Naive thymus-derived CD8-positive, alpha-beta T cell (primary cell): ENCODE results near the gene GGT7. TPM values are rescaled to one million over a fixed set of nuclear protein-coding genes. Genes with fewer than 3 reads are reported as not detected.
"Not testable (repeated sequence)": the region's sequence is repeated elsewhere in the genome, so short reads cannot be mapped to it uniquely, and the experiment has no call there.

Source experiments
- ATAC-seq, 2 donors: fragments of 150-1000 bp; cut with Tn5 transposase in 1 of 2; sonication (Bioruptor Pico), chemical (Tn5 transposase) in 1 of 2; 1 replicate in 1 of 2; 2 replicates in 1 of 2; pipeline ENCODE4 v1.10.0; 2021; ENCODE audit warnings: mild to moderate bottlenecking in 2 of 2, moderate library complexity in 2 of 2
- POLR2A ChIA-PET: fragments of 350-600 bp; sonication (Branson Sonifier 250); formaldehyde crosslinking; loops from one replicate; lab custom pipeline; 2021; ENCODE audit warnings: antibody characterized with exemption; lab: Charles Lee
- DNase-seq, 10 donors: peaks; one replicate each; pipeline versions ENCODE4 v3.0.0 to v3.0.0-alpha.2; 2020 to 2022
- H3K27ac Mint-ChIP-seq, 10 donors: one replicate each; pipeline ENCODE4 v1.8.0; 2020 to 2022; ENCODE audit warnings: mild to moderate bottlenecking in 10 of 10, mixed read lengths in 10 of 10, moderate library complexity in 4 of 10, inconsistent platforms in 1 of 10
- H3K27me3 Mint-ChIP-seq, 5 donors: one replicate each; pipeline ENCODE4 v1.8.0; 2021 to 2022; ENCODE audit warnings: mixed read lengths in 5 of 5
- H3K36me3 Mint-ChIP-seq, 3 donors: one replicate each; pipeline ENCODE4 v1.8.0; 2020 to 2022; ENCODE audit warnings: mixed read lengths in 3 of 3, mild to moderate bottlenecking in 2 of 3, inconsistent platforms in 1 of 3
- H3K4me1 Mint-ChIP-seq, 4 donors: one replicate each; pipeline ENCODE4 v1.8.0; 2021 to 2022; ENCODE audit warnings: mixed read lengths in 4 of 4
- H3K4me3 Mint-ChIP-seq, 10 donors: one replicate each; pipeline ENCODE4 v1.8.0; 2020 to 2022; ENCODE audit warnings: mild to moderate bottlenecking in 10 of 10, mixed read lengths in 10 of 10, moderate library complexity in 6 of 10, inconsistent platforms in 1 of 10
- H3K9me3 Mint-ChIP-seq, 9 donors: one replicate each; pipeline ENCODE4 v1.8.0; 2020 to 2022; ENCODE audit warnings: mixed read lengths in 9 of 9, mild to moderate bottlenecking in 3 of 9, inconsistent platforms in 1 of 9, moderate library complexity in 1 of 9
- polyA plus RNA-seq, 3 donors: library from polyadenylated mRNA; unstranded; fragments of 300-500 nt; fragmentation: Illumina TruSeq; gene quantifications; one replicate each; pipeline ENCODE4 v1.2.3, GENCODE V29; 2021
- total RNA-seq, 8 experiments: library from RNA in 2 of 8; stranded (reverse) in 2 of 8; gene quantifications; one replicate each; pipeline ENCODE4 v1.2.3 and lab custom pipeline; 2021 to 2026

GGT7 gene, protein sequence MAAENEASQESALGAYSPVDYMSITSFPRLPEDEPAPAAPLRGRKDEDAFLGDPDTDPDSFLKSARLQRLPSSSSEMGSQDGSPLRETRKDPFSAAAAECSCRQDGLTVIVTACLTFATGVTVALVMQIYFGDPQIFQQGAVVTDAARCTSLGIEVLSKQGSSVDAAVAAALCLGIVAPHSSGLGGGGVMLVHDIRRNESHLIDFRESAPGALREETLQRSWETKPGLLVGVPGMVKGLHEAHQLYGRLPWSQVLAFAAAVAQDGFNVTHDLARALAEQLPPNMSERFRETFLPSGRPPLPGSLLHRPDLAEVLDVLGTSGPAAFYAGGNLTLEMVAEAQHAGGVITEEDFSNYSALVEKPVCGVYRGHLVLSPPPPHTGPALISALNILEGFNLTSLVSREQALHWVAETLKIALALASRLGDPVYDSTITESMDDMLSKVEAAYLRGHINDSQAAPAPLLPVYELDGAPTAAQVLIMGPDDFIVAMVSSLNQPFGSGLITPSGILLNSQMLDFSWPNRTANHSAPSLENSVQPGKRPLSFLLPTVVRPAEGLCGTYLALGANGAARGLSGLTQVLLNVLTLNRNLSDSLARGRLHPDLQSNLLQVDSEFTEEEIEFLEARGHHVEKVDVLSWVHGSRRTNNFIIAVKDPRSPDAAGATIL
- total RNA-seq: 10 to 100 TPM; 42.1 to 43.3 TPM
- 1 to 10 TPM; 3.9 to 9.4 (median 8.0) TPM for polyA plus RNA-seq
- 18.1 to 46.1 (median 35.2) reads per million in 6 experiments for total RNA-seq (lab: John Stamatoyannopoulos, UW)

DNA sequence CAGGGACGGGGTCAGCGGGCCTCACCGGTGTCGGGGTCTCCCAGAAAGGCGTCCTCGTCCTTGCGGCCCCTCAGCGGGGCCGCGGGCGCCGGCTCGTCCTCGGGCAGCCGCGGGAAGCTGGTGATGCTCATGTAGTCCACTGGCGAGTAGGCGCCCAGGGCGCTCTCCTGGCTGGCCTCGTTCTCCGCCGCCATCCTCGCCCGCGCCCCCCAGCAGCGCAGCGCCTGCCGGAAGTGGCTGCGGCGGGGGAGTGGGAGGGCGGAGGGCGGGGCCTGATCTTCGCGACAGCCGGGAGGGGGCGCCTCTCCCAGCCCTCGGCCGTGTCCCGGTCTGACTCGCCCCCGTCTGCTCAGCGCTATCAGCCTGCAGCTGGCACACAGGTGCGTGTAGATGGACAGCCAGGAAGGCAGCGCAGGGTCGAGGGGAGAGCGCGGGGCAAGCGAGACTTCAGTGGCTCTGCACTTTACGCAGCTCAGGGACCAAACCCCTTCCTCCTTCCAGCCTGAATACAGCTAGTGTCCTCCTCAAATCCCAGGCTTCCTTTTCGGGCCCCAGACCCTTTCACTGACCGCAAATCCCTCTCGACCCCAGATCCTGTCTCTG lies at the start of gene GGT7:
GGT7 (minus strand) TSS at position 235 of the 603 bp plus-strand sequence; CDS start at position 194, 41 bp downstream.
- Mint-ChIP-seq H3K4me3 (peak within 1 kb of the TSS; percentile 84 to 93 (median 90)), H3K9me3 (no peaks in the 10 kb centered on the region), H3K4me1 (peaks cover 45 to 75% (median 67%) of the 10 kb centered on the region in 4 donors), H3K27me3 (no peaks in the 10 kb centered on the region), H3K36me3 (peaks cover 0 to 4% (median 0%) of the 10 kb centered on the region in 3 donors), H3K27ac (peak within 1 kb of the TSS in 9 of 10 donors; percentile 74 to 94 (median 90))
- POLR2A ChIA-PET: interaction anchor here (0.6 to 1.4 kb wide), 7 partner anchors 8 to 97 kb away, joined by 3 to 7 read pairs (median 4); partner anchors contain the start of genes GSS and MYH7B
- ATAC-seq: peak; percentile 75 to 76
- DNase-seq: peak; percentile 79 to 94 (median 87)

DNA sequence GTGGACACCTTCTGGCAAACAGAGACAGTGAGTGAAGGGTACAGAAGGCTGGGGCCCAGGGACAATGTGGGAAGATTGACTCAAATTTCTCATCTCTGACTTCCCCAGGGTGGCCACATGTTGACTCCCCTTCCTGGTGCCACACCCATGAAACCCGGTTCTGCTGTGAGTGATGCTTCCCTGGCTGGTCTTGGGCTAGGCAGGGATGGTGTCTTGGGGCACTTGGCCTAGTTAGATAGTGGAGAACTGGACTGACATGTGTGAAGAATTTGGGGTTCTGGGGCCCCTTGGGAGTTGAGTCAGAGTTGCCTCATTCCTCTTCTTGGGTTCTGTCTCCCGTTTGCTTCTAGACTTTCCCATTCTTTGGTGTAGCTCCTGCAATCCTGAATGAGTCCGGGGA lies 48.8 kb upstream of the GGT7 start:
- H3K4me1 Mint-ChIP-seq: peaks cover 10 to 21% (median 17%) of the 10 kb centered on the region in 4 donors
- ATAC-seq: no peak
- POLR2A ChIA-PET: no interaction called here

DNA sequence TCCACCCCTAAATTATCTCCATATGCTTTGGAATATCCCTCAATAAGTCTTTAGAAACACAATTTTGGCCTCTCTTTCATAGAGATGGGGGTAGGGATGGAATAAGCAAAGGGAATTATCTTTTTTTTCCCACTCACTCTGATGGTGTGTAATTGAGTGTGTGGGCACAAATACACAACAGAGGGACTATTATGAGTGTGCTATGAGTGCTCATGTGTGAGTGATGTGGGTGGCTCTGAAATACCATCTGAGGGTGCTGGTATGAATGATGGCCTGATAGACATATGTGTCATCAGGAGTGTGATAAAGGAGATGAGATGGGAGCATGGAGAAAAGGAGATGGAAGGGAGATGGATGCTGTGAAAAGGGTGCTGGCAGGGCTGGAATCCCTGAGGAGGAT lies 47.4 kb upstream of the GGT7 start:
- POLR2A ChIA-PET: interaction anchor here (0.7 kb wide), 1 partner anchor 19 kb away, joined by 3 read pairs; no protein-coding TSS in a partner anchor
- no peak for ATAC-seq
- Mint-ChIP-seq H3K4me3 (no peak overlapping the region), H3K27ac (peak overlapping the region in 1 of 10 donors; percentile 58), H3K27me3 (no peaks in the 10 kb centered on the region), H3K36me3 (peaks cover 0 to 21% (median 3%) of the 10 kb centered on the region in 3 donors), H3K4me1 (peaks cover 8 to 10% (median 9%) of the 10 kb centered on the region in 4 donors), H3K9me3 (no peaks in the 10 kb centered on the region)
- no peak for DNase-seq

More for the DNA sequence above, 48.8 kb upstream of the GGT7 start:
- no peak overlapping the region for H3K27ac Mint-ChIP-seq
- H3K27me3 Mint-ChIP-seq: no peaks in the 10 kb centered on the region
- H3K4me3 Mint-ChIP-seq: no peak overlapping the region
- no peaks in the 10 kb centered on the region for H3K9me3 Mint-ChIP-seq
- H3K36me3 Mint-ChIP-seq: peaks cover 0 to 23% (median 3%) of the 10 kb centered on the region in 3 donors
- no peak for DNase-seq

DNA sequence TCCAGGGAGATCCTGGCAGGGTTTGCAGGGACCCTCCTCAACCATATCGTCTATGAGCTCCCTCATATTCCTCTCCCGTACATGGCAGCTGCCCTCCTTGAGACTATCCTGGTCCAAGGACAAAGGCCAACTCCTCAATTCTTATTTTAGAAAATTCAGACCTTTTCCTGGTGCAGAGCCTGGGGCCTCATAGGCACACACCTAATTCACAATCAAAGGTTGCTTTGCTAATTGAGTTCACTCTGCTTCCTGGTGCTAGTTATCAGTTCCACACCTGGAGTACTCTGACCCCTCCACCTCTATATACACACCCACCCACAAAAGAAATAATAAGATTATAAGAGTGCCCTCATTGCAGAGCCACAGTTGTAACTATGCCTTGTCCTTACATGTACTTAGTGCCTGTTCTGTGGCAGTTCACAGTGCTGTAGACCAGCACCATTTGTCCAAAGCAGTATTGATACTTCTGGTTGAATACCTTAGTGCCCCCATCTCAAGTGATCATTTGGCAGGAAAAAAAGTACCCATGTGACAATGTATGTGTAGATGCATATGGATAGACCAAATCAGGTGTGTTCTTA lies 44.2 kb upstream of the GGT7 start:
- Mint-ChIP-seq H3K36me3 (peaks cover 0 to 23% (median 3%) of the 10 kb centered on the region in 3 donors), H3K9me3 (no peaks in the 10 kb centered on the region), H3K27ac (peak overlapping the region in 1 of 10 donors; percentile 20), H3K4me3 (no peak overlapping the region), H3K4me1 (peaks cover 7 to 10% (median 9%) of the 10 kb centered on the region in 4 donors), H3K27me3 (no peaks in the 10 kb centered on the region)
- DNase-seq (no peak), ATAC-seq (no peak)
- POLR2A ChIA-PET: interaction anchor here (0.7 kb wide), 1 partner anchor 18 kb away, joined by 3 read pairs; no protein-coding TSS in a partner anchor

DNA sequence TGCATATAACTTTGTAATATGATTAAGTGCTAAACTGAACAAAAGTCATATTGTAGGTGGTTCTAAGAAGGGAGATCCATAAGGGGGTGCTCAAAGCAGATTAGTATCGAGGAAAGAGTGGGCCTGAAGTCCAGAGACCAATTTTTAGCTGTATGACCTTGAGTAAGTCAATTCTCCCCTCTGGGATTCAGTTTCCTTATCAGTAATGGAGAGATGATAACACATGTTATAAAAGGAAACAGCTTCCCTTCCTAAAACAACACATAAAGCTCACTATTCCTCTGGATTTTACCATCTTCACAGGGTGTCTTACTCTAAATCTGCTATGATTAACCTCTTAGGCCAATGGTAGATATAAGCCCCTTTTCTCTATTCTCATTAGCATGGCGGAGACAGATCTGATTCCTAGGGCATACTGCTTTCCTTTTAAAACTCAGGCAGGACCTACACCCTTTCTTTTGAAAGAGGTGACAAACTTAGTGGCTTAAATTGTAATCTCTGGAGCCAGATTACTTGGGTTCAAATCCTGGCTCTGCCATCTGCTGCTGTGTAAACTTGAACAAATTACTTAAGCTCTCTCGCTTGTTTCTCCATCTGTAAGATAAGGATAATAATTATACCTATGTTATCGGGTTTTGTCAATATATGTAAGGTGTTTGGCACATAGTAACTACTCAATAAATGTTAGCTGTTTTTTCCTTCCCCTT lies 43.2 kb upstream of the GGT7 start:
- H3K9me3 Mint-ChIP-seq: no peaks in the 10 kb centered on the region
- H3K4me3 Mint-ChIP-seq: no peak overlapping the region
- H3K4me1 Mint-ChIP-seq: peaks cover 7 to 10% (median 9%) of the 10 kb centered on the region in 4 donors
- H3K36me3 Mint-ChIP-seq: peaks cover 0 to 16% (median 3%) of the 10 kb centered on the region in 3 donors
- DNase-seq: no peak
- H3K27ac Mint-ChIP-seq: peak overlapping the region in 1 of 10 donors; percentile 46
- no peaks in the 10 kb centered on the region for H3K27me3 Mint-ChIP-seq
- POLR2A ChIA-PET: no interaction called here
- no peak for ATAC-seq

DNA sequence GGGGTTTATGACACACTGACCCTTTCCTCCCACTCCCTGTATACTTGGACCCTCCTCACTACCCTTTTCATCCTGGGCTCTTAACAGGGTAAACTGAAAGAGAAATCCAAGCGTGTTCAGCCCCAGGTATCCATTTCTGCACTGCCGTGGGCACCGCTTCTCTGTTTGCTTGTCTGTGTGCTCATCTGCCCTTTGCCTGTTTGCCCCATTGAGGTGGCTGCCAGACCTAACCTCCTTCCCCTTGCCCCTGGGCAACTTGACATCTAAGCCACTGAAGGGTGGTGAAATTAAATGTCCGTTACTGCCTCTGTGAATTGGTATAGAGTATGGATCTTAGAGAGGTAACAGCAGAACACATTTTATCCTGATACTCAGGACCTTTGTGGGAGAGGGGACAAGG lies 42.5 kb upstream of the GGT7 start:
- Mint-ChIP-seq H3K9me3 (no peaks in the 10 kb centered on the region), H3K27me3 (no peaks in the 10 kb centered on the region), H3K4me3 (no peak overlapping the region), H3K36me3 (peaks cover 0 to 8% (median 3%) of the 10 kb centered on the region in 3 donors), H3K27ac (peak overlapping the region in 1 of 10 donors; percentile 22), H3K4me1 (peaks cover 7 to 9% (median 9%) of the 10 kb centered on the region in 4 donors)
- DNase-seq (no peak), ATAC-seq (no peak)
- POLR2A ChIA-PET: no interaction called here

DNA sequence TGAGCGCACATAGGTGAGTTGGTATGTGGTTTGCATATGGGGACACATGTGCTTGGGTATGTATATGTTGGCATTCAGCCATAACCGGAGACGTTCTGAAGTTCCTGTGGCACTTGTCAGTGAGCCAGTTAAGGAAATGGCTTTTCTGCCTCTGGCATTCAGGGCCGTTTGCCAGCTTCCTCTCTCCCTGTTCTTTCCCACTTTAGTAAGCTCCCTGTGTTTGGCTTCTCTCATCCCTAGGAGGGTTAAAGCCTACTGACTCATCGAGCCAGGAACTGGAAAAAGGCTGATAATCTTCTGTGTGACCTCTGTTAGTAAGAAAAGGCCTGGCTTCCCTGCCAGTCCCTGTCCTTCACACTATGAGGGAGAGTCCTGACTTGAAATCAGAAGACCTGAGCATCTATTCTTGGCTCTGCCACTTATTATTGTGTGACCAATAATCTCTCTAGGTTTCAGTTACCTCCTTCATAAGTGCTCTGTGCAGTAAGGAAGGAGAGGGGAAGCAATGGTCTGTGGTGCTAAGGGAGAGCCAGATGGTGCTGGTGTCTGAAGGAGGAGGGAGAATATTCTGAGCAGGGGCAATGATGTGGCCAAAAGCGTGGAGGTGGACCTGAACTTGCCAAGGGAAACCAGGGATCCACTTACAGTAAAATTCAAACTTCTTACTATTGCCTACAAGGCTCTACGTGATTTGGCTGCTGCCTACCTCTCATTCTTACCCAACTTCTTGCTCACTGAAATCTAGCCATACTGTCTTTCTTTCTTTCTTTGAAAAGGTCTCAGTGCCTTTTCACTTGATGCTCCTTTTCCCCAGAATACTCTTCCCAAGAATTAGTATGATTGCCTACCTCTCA lies 35.2 kb upstream of the GGT7 start:
- H3K27ac Mint-ChIP-seq: peak overlapping the region in 3 of 10 donors; percentile 27 to 71 (median 29)
- POLR2A ChIA-PET: no interaction called here
- peaks cover 0 to 2% (median 0%) of the 10 kb centered on the region in 3 donors for H3K36me3 Mint-ChIP-seq

DNA sequence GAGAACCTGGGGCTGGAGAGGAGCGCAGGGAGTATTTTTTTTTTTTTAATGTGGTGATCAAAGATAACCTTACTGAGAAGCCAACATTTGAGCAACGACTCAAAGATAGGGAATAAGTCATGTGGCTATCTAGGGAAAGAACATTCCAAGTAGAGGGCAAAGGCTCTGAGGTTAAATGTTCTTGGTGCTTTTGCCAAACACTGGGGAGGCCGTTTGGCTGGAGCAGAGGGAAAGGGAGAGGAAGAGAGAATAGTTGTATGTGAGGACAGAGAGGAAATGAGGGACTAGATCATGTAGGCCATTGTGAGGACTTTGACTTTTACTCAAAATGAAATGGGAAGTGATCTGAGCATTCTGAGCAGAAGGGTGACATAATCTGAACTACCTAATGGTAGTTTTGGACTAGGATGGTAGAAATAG lies 31.6 kb upstream of the GGT7 start:
- H3K4me1 Mint-ChIP-seq: peaks cover 3 to 10% (median 8%) of the 10 kb centered on the region in 4 donors
- H3K27me3 Mint-ChIP-seq: no peaks in the 10 kb centered on the region
- H3K9me3 Mint-ChIP-seq: no peaks in the 10 kb centered on the region
- POLR2A ChIA-PET: interaction anchor here (1.0 kb wide), 1 partner anchor 35 kb away, joined by 4 read pairs; no protein-coding TSS in a partner anchor
- H3K36me3 Mint-ChIP-seq: peaks cover 2 to 6% (median 4%) of the 10 kb centered on the region in 3 donors
- no peak overlapping the region for H3K27ac Mint-ChIP-seq
- no peak overlapping the region for H3K4me3 Mint-ChIP-seq
- no peak for ATAC-seq
- no peak for DNase-seq

More for the DNA sequence above, 35.2 kb upstream of the GGT7 start:
- Mint-ChIP-seq H3K4me1 (peaks cover 3 to 10% (median 8%) of the 10 kb centered on the region in 4 donors), H3K27me3 (no peaks in the 10 kb centered on the region), H3K9me3 (no peaks in the 10 kb centered on the region), H3K4me3 (no peak overlapping the region)
- ATAC-seq (no peak), DNase-seq (peak in 2 of 10 donors; percentile 9 to 12)

DNA sequence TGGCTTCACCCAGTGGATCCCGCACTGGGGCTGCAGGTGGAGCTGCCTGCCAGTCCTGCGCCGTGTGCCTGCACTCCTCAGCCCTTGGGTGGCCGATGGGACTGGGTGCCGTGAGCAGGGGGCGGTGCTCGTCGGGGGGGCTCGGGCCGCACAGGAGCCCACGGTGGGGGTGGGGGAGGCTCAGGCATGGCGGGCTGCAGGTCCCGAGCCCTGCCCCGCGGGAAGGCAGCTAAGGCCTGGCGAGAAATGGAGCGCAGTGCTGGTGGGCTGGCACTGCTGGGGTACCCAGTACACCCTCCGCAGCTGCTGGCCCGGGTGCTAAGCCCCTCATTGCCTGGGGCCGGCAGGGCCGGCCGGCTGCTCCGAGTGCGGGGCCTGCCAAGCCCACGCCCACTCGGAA lies 26.1 kb upstream of the GGT7 start:
- H3K36me3 Mint-ChIP-seq, DNase-seq, H3K4me1 Mint-ChIP-seq, H3K4me3 Mint-ChIP-seq, H3K27me3 Mint-ChIP-seq, H3K27ac Mint-ChIP-seq, ATAC-seq, H3K9me3 Mint-ChIP-seq, POLR2A ChIA-PET: not testable (repeated sequence)

DNA sequence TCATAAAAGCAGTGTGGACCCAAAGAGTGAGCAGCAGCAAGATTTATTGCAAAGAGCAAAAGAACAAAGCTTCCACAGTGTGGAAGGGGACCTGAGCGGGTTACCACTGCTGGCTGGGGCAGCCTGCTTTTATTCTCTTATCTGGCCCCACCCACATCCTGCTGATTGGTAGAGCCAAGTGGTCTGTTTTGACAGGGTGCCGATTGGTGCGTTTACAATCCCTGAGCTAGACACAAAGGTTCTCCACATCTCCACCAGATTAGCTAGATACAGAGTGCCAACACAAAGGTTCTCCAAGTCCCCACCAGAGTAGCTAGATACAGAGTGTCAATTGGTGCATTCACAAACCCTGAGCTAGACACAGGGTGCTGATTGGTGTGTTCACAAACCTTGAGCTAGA lies 25.5 kb upstream of the GGT7 start:
- DNase-seq, POLR2A ChIA-PET, H3K36me3 Mint-ChIP-seq, ATAC-seq, H3K4me3 Mint-ChIP-seq, H3K27me3 Mint-ChIP-seq, H3K27ac Mint-ChIP-seq, H3K9me3 Mint-ChIP-seq, H3K4me1 Mint-ChIP-seq: not testable (repeated sequence)

DNA sequence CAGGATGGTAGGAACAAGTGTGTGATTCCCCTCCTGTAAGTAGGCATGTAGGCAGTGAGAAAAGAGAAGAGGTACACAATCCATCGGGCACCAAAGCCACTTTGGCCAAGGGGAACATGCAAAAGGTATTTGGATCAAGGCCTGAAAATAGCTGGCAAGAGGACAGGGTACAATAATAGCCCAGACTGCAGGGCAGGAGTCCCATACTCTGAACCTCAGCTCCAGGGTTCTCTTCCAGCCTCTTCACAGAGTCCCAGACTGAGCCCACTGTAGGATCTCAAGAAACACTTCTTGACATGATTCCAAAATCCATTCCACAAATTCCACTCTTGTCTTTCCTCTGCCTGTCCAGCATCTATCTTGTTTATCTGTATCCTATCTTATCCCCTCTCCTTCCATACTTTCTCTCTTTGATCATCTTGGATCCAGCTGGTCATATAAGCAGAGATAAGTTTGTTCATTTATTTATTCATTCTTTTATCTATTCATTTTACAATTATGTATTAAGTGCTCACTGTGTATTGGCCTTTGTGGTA lies 23.5 kb upstream of the GGT7 start:
- POLR2A ChIA-PET: no interaction called here
- H3K4me3 Mint-ChIP-seq: no peak overlapping the region
- H3K27ac Mint-ChIP-seq: no peak overlapping the region
- H3K4me1 Mint-ChIP-seq: peaks cover 3 to 17% (median 11%) of the 10 kb centered on the region in 4 donors
- peaks cover under 1 to 6% (median 2%) of the 10 kb centered on the region in 3 donors for H3K36me3 Mint-ChIP-seq
- no peak for DNase-seq
- no peaks in the 10 kb centered on the region for H3K27me3 Mint-ChIP-seq
- H3K9me3 Mint-ChIP-seq: no peaks in the 10 kb centered on the region
- ATAC-seq: no peak
